ENCODE measurements around the gene ANKRD13B.

ANKRD13B gene

GRCh38 chr17:29616300-29617048 is 23.5 kb downstream of the ANKRD13B start:
- no peak for DNase-seq (ENCODE audit: low spot score)

GRCh38 chr17:29617125-29617480 is 24.2 kb downstream of the ANKRD13B start:
- DNase-seq (ENCODE audit: low spot score) = peak; percentile 90

- DNase-seq (ENCODE audit: low spot score) = peak; percentile 87
Measured at GRCh38 chr17:29617481-29618271, 24.7 kb downstream of the ANKRD13B start.

GRCh38 chr17:29618272-29619065 is 25.5 kb downstream of the ANKRD13B start:
- no peak for DNase-seq (ENCODE audit: low spot score)

- DNase-seq (ENCODE audit: low spot score) = no peak
Measured at GRCh38 chr17:29619251-29619650, 26.3 kb downstream of the ANKRD13B start.

- no peak for DNase-seq (ENCODE audit: low spot score)
Measured at GRCh38 chr17:29620271-29620670, 27.3 kb downstream of the ANKRD13B start.

GRCh38 chr17:29620779-29621500 is 28.0 kb downstream of the ANKRD13B start:
- no peak for DNase-seq (ENCODE audit: low spot score)

GRCh38 chr17:29621751-29622194 is 28.8 kb downstream of the ANKRD13B start:
- DNase-seq (ENCODE audit: low spot score) = no peak

GRCh38 chr17:29622337-29623282 is 29.7 kb downstream of the ANKRD13B start, which contains the start of gene CORO6:
CORO6 (minus strand) TSS chr17:29622912; CDS start chr17:29621421, 1,491 bp downstream.
- peak; percentile 53 for DNase-seq (ENCODE audit: low spot score)

- no peak for DNase-seq (ENCODE audit: low spot score)
Measured at GRCh38 chr17:29623283-29623647, 30.3 kb downstream of the ANKRD13B start.

- no peak for DNase-seq (ENCODE audit: low spot score)
Measured at GRCh38 chr17:29624586-29624985, 31.7 kb downstream of the ANKRD13B start.

GRCh38 chr17:29625037-29625750 is 32.3 kb downstream of the ANKRD13B start:
- DNase-seq (ENCODE audit: low spot score) = no peak

- no peak for DNase-seq (ENCODE audit: low spot score)
Measured at GRCh38 chr17:29627951-29628350, 35.0 kb downstream of the ANKRD13B start.

- no peak for DNase-seq (ENCODE audit: low spot score)
Measured at GRCh38 chr17:29628644-29629043, 35.7 kb downstream of the ANKRD13B start.

- no peak for DNase-seq (ENCODE audit: low spot score)
Measured at GRCh38 chr17:29629839-29630238, 36.9 kb downstream of the ANKRD13B start.

GRCh38 chr17:29630630-29631193 is 37.8 kb downstream of the ANKRD13B start:
- no peak for DNase-seq (ENCODE audit: low spot score)

GRCh38 chr17:29633886-29634285 is 41.0 kb downstream of the ANKRD13B start:
- DNase-seq (ENCODE audit: low spot score) = no peak

GRCh38 chr17:29640413-29640812 is 47.5 kb downstream of the ANKRD13B start:
- no peak for DNase-seq (ENCODE audit: low spot score)

GRCh38 chr17:29640981-29641642 is 48.2 kb downstream of the ANKRD13B start:
- no peak for DNase-seq (ENCODE audit: low spot score)

Measured in CD4-positive, alpha-beta T cell treated with Interleukin-6 at 100 ng/mL for 8 hours (primary cell).